Measurements from ENCODE around the gene ITGBL1.

ITGBL1 gene

DNA sequence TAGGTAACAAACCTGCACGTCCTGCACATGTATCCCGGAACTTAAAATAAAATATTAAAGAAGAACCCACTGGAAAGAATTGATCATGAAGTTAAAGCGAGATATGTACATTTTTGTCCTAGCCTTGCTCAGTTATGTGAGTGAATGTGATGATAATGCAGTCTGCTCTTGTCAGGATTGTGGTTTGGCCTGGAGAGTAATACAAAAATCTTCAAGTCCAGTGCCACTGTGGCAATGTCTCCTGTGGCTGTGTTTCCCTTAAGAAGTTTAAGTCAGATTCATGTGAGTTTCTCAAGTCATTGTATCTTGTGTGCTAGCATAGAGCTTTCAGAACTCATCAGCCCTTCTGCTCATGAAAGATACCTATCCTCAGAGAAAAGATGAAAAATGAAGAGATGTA lies 18.0 kb upstream of the ITGBL1 start:
- DNase-seq (ENCODE audit: low read depth), result no peak
- TF ChIP-seq MYC (IDR thresholded peaks at IDR 0.05; ENCODE audit: low read depth, low read length) (no peak), CTCF (IDR thresholded peaks at IDR 0.05; ENCODE audit: low read depth, low read length) (no peak), POLR2A (IDR thresholded peaks at IDR 0.05; ENCODE audit: extremely low read depth, insufficient read length) (no peak), MAX (IDR thresholded peaks at IDR 0.05; ENCODE audit: low read depth, low read length) (no peak)
- H3K4me3 ChIP-seq (ENCODE audit: low read depth, low read length), result no peak overlapping the region

GRCh38 chr13:101447852-101448251 lies 4.6 kb upstream of the ITGBL1 start:
- no peak for TF ChIP-seq MYC (IDR thresholded peaks at IDR 0.05; ENCODE audit: low read depth, low read length)
- TF ChIP-seq MAX (IDR thresholded peaks at IDR 0.05; ENCODE audit: low read depth, low read length), result no peak
- no peak for TF ChIP-seq POLR2A (IDR thresholded peaks at IDR 0.05; ENCODE audit: extremely low read depth, insufficient read length)
- no peak for TF ChIP-seq CTCF (IDR thresholded peaks at IDR 0.05; ENCODE audit: low read depth, low read length)
- no peak for DNase-seq (ENCODE audit: low read depth)
- no peak overlapping the region for H3K4me3 ChIP-seq (ENCODE audit: low read depth, low read length)

GRCh38 chr13:101449790-101450748 lies 2.4 kb upstream of the ITGBL1 start:
- DNase-seq (ENCODE audit: low read depth), result no peak
- no peak overlapping the region for H3K4me3 ChIP-seq (ENCODE audit: low read depth, low read length)
- TF ChIP-seq CTCF (IDR thresholded peaks at IDR 0.05; ENCODE audit: low read depth, low read length) (no peak), MYC (IDR thresholded peaks at IDR 0.05; ENCODE audit: low read depth, low read length) (no peak), MAX (IDR thresholded peaks at IDR 0.05; ENCODE audit: low read depth, low read length) (no peak), POLR2A (IDR thresholded peaks at IDR 0.05; ENCODE audit: extremely low read depth, insufficient read length) (no peak)

- TF ChIP-seq MAX (IDR thresholded peaks at IDR 0.05; ENCODE audit: low read depth, low read length) (no peak), MYC (IDR thresholded peaks at IDR 0.05; ENCODE audit: low read depth, low read length) (no peak), CTCF (IDR thresholded peaks at IDR 0.05; ENCODE audit: low read depth, low read length) (no peak), POLR2A (IDR thresholded peaks at IDR 0.05; ENCODE audit: extremely low read depth, insufficient read length) (no peak)
- DNase-seq (ENCODE audit: low read depth), result no peak
- no peak overlapping the region for H3K4me3 ChIP-seq (ENCODE audit: low read depth, low read length)
These were observed 1.7 kb upstream of the ITGBL1 start for GRCh38 chr13:101450749-101451130.

DNA sequence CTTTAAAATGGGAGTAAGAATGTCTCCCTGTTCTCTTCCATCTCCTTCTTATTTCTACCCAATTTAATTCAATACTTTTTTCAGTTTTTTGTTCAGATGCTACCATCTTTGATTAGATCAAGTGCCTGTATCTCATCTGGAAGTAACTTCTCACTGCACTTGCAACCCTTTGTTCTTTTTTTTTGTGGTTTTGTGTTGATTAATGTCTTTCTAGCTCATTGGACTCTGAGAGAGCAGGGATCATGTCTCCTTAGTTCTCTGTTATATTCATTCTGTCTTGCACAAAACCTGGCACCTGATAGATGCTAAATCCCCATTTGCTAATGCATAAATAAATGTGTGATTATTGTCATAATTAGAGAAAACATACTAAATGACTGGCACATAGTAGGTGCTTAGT lies 834 bp upstream of the ITGBL1 start:
- no peak for DNase-seq (ENCODE audit: low read depth)
- no peak for TF ChIP-seq MAX (IDR thresholded peaks at IDR 0.05; ENCODE audit: low read depth, low read length)
- TF ChIP-seq POLR2A (IDR thresholded peaks at IDR 0.05; ENCODE audit: extremely low read depth, insufficient read length), result no peak
- no peak for TF ChIP-seq CTCF (IDR thresholded peaks at IDR 0.05; ENCODE audit: low read depth, low read length)
- no peak for TF ChIP-seq MYC (IDR thresholded peaks at IDR 0.05; ENCODE audit: low read depth, low read length)

More for the DNA sequence above, 834 bp upstream of the ITGBL1 start:
- no peak overlapping the region for H3K4me3 ChIP-seq (ENCODE audit: low read depth, low read length)
